NB4 (cell line): ENCODE results near the gene INCA1.

Experiments used
- DNase-seq: peaks from one replicate; pipeline ENCODE4 v3.0.0; 2010; ENCODE audit warnings: low read depth
- H3K4me3 ChIP-seq: one replicate; pipeline ENCODE4 v1.5.1; 2011; ENCODE audit warnings: mild to moderate bottlenecking, low read depth, low read length, moderate library complexity
- CTCF ChIP-seq: IDR thresholded peaks from one replicate; pipeline ENCODE4 v1.5.1; 2012; ENCODE audit warnings: low read depth, low read length
- MAX ChIP-seq: IDR thresholded peaks from 2 replicates; pipeline ENCODE4 v1.6.1; 2011; ENCODE audit warnings: low read depth, low read length
- MYC ChIP-seq: IDR thresholded peaks from 2 replicates; pipeline ENCODE4 v1.6.1; 2011; ENCODE audit warnings: low read depth, low read length
- POLR2A ChIP-seq: IDR thresholded peaks from 2 replicates; pipeline ENCODE4 v1.6.1; 2011; ENCODE audit warnings: mild to moderate bottlenecking; ENCODE audit not compliant: insufficient read length; ENCODE audit errors: extremely low read depth

INCA1 gene

GRCh38 chr17:4950075-4950745, 47.1 kb downstream of the INCA1 start:
- DNase-seq: peak; percentile 54
- H3K4me3 ChIP-seq: peak overlapping the region; percentile 53
- no peak for TF ChIP-seq CTCF
- TF ChIP-seq POLR2A: peak; percentile 17
- TF ChIP-seq MAX: no peak

- TF ChIP-seq POLR2A (peak; percentile 16), CTCF (no peak), MYC (peak; percentile 74), MAX (no peak)
- DNase-seq: peak; percentile 80
- peak overlapping the region; percentile 61 for H3K4me3 ChIP-seq
Observed at GRCh38 chr17:4949321-4950074, 47.8 kb downstream of the INCA1 start.

- DNase-seq: peak; percentile 88
- H3K4me3 ChIP-seq: peak overlapping the region; percentile 65
- TF ChIP-seq POLR2A (no peak), MYC (no peak), CTCF (no peak), MAX (no peak)
Observed at GRCh38 chr17:4948931-4949320, 48.4 kb downstream of the INCA1 start.

- TF ChIP-seq POLR2A (peak; percentile 54), MYC (no peak; the same call in 1 of the 2 replicates), CTCF (no peak), MAX (peak; percentile 26; the same call in 1 of the 2 replicates)
- H3K4me3 ChIP-seq: peak within 1 kb of the TSS; percentile 95
- DNase-seq: peak; percentile 94
Observed at GRCh38 chr17:4948166-4948930, 49.0 kb downstream of the INCA1 start, which contains the start of gene PFN1. Gene PFN1, minus strand, starts transcription at chr17:4948530. Its CDS starts 136 bp downstream, at chr17:4948394.

- H3K4me3 ChIP-seq: peak overlapping the region; percentile 95
Observed at GRCh38 chr17:4947411-4948165, 49.7 kb downstream of the INCA1 start.

More at GRCh38 chr17:4947411-4948165, 49.7 kb downstream of the INCA1 start:
- peak; percentile 70 for DNase-seq
- TF ChIP-seq CTCF (no peak), MAX (no peak), POLR2A (no peak), MYC (no peak)
